Lung microvascular endothelial cell (primary cell): ENCODE measurements around the gene PRDM15. TPM values are rescaled to one million over a fixed set of nuclear protein-coding genes. Genes with fewer than 3 reads are reported as not detected.

ENCODE experiments used
- DNase-seq, 2 donors: peaks; one replicate each; pipeline versions ENCODE4 v3.0.0 to v3.0.0-alpha.2; 2010; ENCODE audit warnings: low read depth in 2 of 2
- total RNA-seq: library from RNA; depleted of rRNA; stranded (reverse); fragments of >200 nt; gene quantifications from 2 replicates; pipeline ENCODE4 v1.2.1, GENCODE V29; 2014

Gene PRDM15
- total RNA-seq, 1 donor from 2014 or later, result 3.0 TPM

- DNase-seq, result no peak
Measured at GRCh38 chr21:41907496-41908258, 28.5 kb upstream of the PRDM15 start.

GRCh38 chr21:41906770-41907169 lies 27.6 kb upstream of the PRDM15 start:
- DNase-seq, result no peak

DNA sequence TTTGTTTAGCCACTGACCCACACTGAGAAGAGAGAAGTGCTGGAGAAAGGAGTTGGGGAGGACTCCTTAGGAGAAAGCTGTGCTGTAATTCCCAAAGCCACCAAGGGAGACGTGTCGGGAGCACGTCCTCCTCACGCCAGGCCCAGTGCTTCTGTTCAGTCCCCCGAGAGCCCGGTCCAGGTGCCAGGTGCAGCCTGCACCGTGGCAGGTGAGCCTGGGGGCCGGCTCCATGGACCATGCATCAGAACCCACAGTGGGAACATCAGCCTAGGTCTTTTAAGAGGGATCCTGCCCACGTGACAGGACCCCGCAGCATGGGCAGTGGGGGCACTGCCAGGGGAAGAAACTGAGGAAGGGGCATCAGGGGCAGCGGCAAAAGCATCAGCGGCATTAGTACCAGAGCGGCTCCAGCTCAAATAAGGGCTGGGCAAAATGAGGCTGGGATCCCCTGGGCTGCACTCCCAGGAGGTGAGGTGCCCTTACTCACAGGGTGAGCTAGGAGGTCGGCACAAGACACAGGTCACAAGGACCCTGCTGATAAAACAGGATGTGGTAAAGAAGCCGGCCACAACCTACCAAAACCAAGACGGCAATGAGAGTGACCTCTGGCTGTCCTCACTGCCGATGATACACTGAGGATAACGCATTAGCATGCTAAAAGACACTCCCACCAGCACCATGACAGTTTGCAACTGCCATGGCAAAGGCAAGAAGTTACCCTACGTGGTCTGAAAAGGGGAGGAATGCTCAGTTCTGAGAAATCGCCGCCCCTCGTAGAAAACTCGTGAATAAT lies 24.6 kb upstream of the PRDM15 start:
- no peak for DNase-seq

DNA sequence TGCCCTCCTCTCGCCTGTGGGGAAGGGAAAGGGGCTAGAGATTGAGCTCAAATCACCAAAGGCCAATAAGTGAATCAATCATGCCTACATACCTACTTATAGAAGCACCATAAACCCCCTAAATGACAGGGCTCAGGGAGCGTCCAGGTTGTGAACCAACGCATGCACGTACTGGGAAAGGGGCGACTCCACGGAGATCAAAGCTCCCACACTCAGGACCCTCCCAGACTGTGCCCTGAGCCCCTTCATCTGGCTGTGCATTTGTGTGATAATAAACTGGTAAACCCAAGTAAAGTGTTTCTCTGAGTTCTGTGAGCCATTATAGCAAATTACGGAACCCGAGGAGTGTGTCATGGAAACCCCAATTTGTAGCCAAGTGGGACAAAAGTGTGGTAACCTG lies 23.8 kb upstream of the PRDM15 start:
- no peak for DNase-seq

GRCh38 chr21:41901782-41902181 lies 22.6 kb upstream of the PRDM15 start:
- DNase-seq, result no peak

DNA sequence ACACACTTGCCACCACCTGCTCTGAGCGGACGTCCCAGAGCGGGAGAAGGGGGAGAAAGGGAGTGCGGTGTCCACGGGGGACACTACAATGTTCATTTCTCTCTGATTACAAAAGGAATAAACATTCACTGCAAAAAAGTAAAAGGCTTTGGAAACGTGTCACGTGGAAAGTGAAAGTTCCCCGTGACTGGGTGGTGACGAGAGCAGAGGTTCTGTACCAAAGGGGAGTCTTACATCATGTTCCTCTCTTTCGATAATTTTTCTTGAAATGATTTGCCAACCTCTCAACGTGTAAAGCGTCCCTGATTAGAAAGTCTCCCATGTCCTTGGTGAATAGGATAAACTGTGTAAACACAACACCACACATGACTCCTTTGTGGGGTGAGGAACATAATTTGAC lies 22.0 kb upstream of the PRDM15 start:
- no peak for DNase-seq

GRCh38 chr21:41900401-41900800 lies 21.3 kb upstream of the PRDM15 start:
- no peak for DNase-seq

DNA sequence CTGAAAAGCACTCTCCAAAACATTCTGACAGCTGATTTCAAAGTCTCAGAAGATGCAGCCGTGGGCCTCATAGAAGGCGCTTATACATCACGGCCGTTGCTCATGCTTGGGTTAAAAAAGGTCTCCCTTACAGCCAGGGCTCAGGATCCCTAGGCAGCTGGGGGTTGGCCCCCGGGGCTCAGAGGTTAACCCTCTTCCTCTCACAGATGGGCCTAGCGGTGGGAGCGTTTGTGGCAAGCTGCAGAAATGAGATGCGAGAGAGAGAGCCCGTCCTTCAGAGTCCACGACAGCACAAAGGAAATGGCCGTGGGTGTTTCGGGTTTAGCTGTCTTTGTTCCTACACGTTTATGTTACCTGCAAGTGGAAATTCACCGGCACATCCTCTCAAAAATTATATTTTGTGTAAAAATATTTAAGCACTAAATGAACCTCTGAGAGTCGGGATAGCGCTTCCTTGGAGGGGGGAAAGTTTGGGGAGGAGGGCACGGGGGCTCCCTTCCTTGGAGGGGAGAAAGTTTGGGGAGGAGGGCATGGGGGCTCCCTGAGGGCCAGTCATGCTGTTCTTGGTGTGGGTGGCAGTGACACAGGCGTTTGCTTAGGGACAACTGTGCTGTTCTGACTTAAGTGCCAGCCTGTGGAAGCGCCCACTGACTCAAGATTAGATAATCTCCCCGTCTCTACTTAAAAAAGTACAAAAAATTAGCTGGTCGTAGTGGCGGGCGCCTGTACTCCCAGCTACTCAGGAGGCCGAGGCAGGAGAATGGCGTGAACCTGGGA lies 20.5 kb upstream of the PRDM15 start:
- no peak for DNase-seq

DNA sequence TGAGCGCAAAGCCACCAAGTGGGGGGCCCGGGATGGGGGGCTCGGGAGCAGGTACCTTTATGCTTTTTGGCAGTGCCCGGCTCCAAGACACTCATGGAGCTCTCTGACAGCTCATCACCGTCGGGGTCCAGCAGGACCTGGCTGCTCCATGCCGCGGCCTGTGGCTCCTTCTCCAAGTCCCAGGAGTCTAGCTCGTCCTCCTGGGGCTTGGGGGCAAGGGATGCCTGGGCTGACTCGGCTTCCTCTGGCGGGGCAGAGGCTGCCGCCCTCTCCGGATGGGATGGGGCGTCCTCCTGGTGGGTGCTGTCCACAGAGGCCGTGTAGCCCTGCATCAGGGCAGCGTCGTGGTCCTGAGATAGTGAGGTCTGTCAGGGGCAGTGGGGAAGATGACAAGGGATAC lies 19.9 kb upstream of the PRDM15 start:
- no peak for DNase-seq

- no peak for DNase-seq
Measured at GRCh38 chr21:41897700-41898099, 18.6 kb upstream of the PRDM15 start.

DNA sequence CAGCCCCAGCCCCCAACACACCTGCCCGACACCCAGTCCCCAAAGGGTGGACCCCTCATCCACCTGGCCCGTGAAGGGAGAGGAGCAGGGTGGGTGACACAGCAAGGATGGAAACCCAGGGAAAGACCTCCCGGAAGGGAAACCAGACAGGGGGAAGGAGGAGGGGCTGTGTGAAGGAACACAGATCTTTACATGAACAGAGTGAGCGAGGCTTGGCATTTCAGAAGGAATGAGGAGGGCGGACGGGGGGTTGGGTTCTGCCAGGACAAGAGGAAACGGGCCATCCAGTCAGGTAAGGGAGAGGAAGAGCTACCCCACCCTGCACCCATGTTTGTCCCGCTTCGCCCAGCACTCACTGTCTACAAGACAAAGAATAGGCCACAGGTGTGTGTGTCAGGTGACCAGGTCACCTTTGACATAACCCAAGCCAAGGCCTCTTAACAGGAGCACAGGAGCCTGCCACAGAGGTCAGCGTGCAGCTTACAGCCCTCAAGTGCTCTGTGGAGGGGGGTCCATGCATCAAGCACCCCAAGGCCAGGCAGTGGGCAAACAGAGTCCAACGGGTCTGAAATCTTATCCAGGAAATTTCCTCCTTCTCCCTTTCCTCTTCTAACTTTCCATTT lies 18.0 kb upstream of the PRDM15 start:
- no peak for DNase-seq

GRCh38 chr21:41895643-41896493 lies 16.7 kb upstream of the PRDM15 start:
- no peak for DNase-seq

GRCh38 chr21:41894922-41895557 lies 15.9 kb upstream of the PRDM15 start:
- DNase-seq, result peak in 1 of 2 donors; percentile 88

DNA sequence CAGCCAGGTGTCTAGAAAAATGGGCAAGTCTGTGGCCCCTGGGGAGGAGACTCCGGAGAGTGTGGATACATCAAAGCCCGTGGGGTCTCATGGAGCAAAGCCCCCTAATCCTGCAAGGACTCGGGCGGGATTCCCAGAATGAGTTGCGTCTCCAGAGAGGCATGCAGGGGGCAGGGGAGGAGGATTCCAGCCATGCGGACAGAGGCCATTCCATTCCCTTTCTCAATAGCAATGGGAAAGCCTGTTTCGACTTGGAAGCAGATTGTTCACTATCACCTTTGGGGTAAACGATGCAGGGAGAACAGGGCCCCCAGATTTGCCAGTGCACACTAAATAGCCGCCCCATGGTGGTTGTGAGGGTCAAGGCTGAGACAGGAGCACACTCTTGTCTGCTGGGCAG lies 15.4 kb upstream of the PRDM15 start:
- DNase-seq, result no peak

DNA sequence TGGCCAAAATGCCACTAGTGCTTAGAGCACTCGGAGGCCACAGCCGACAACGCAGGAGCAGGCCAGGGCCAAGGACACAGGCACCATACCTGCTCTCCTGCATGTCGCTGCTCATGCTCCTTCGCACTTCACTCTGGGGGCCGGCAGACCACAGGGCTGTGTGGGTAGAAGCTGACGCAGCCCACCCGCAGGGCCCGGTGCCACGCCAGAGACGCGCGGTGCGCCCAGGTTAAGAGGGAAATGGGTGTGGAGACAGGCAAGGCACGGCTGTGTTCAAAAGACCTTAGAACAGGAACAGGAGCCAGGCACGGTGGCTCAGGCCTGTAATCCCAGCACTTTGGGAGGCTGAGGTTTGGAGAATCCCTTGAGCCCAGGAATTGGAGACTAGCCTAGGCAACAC lies 13.6 kb upstream of the PRDM15 start:
- no peak for DNase-seq

- no peak for DNase-seq
Measured at GRCh38 chr21:41891132-41891531, 12.0 kb upstream of the PRDM15 start.

- DNase-seq, result no peak
Measured at GRCh38 chr21:41890355-41890754, 11.2 kb upstream of the PRDM15 start.

GRCh38 chr21:41888749-41889376 lies 9.7 kb upstream of the PRDM15 start:
- peak in 1 of 2 donors; percentile 79 for DNase-seq

- no peak for DNase-seq
Measured at GRCh38 chr21:41887667-41888066, 8.5 kb upstream of the PRDM15 start.

DNA sequence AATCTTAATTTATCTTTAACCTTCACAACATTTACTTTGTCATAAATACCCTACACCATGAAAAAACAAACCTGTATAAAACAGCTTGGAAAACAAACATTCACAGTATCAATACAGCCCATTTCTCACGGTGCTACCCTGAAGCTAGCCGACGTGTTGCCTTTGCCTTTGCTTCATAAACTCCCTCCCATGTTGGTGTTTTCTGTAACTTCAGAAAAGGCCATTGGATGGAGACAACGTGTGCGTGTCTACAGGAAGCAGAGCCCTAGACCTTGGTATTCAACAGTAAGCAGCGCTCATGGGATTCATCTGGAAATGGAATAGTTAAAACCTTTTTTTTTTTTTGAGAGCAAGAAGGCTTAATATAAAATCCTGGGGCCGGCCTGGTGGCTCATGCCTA lies 7.2 kb upstream of the PRDM15 start:
- DNase-seq, result no peak
